Measurements from ENCODE around the gene CDC42BPB.

CDC42BPB gene, protein sequence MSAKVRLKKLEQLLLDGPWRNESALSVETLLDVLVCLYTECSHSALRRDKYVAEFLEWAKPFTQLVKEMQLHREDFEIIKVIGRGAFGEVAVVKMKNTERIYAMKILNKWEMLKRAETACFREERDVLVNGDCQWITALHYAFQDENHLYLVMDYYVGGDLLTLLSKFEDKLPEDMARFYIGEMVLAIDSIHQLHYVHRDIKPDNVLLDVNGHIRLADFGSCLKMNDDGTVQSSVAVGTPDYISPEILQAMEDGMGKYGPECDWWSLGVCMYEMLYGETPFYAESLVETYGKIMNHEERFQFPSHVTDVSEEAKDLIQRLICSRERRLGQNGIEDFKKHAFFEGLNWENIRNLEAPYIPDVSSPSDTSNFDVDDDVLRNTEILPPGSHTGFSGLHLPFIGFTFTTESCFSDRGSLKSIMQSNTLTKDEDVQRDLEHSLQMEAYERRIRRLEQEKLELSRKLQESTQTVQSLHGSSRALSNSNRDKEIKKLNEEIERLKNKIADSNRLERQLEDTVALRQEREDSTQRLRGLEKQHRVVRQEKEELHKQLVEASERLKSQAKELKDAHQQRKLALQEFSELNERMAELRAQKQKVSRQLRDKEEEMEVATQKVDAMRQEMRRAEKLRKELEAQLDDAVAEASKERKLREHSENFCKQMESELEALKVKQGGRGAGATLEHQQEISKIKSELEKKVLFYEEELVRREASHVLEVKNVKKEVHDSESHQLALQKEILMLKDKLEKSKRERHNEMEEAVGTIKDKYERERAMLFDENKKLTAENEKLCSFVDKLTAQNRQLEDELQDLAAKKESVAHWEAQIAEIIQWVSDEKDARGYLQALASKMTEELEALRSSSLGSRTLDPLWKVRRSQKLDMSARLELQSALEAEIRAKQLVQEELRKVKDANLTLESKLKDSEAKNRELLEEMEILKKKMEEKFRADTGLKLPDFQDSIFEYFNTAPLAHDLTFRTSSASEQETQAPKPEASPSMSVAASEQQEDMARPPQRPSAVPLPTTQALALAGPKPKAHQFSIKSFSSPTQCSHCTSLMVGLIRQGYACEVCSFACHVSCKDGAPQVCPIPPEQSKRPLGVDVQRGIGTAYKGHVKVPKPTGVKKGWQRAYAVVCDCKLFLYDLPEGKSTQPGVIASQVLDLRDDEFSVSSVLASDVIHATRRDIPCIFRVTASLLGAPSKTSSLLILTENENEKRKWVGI (N-terminal part only)

DNA sequence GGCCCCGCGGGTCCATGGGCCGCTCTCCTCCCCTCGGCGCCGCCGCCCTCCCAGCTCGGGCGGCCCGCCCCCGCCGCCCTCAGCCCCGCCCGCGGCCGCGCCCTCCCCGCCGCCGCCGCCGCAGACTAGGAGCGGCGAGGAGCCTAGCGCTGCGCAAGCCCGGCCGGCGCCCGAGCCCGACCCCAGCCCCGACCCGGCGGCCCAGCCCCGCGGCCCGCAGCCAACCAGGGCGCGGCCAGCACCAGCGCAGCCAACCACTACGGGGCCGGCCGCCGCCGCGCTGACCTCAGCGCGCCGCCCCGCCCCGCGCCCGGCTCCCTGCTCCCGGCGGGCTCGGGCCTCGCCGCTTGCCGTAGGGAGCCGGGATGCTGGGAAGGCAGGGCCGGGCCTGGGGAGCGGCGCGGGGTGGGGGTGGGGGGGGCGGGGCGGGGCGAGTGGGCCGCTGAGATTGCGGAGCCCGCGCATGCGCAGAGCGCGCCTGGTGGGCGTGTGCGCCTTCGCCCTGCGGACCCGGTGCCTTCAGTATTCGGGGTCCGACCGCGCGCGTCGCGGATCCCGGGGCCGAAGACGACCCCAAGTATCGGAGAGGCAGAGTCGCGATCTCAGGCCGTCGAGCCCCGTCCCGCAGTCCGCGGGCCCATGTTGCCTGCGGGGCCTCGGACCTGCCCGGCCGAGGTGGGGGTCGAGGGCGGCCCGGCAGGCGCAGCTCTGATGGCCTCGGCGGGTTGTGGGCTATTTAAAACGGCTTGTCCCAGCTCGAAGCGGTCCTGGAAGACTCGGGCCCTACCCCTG, at the start of gene CDC42BPB:
CDC42BPB (minus strand) TSS at position 178 of the 792 bp plus-strand sequence. CDS start 376 bp downstream, outside the sequence.
- DNase-seq (ENCODE audit: low spot score): peak; percentile 93

DNA sequence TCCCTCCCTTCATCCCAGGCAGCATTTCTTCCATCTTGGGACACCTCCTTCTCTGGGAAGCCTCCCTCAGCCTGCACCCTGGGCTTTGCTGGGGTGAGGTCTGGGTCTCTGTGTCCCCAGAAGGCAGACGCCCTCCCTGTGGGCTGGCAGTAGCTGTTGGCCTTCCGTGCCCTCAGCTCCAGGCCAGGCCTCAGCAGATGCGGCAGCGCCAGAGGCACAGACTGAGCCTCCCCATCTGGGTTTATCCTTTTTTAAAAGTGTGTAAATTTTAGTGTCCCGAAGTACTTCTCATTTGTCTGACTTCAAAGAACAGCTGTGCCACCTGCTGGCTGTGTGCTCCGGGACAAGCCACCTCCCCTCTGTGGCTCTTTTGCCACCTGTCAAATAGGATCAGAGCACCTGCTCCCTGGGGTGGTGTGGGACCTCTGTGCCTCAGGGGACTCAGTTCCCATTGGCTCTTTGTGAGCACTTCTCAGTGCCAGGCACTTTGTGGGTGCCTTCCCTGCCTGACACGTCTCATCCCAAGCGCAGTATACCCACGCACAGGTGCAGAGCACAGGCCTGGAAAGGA, 48.3 kb upstream of the CDC42BPB start:
- DNase-seq (ENCODE audit: low spot score): no peak

DNA sequence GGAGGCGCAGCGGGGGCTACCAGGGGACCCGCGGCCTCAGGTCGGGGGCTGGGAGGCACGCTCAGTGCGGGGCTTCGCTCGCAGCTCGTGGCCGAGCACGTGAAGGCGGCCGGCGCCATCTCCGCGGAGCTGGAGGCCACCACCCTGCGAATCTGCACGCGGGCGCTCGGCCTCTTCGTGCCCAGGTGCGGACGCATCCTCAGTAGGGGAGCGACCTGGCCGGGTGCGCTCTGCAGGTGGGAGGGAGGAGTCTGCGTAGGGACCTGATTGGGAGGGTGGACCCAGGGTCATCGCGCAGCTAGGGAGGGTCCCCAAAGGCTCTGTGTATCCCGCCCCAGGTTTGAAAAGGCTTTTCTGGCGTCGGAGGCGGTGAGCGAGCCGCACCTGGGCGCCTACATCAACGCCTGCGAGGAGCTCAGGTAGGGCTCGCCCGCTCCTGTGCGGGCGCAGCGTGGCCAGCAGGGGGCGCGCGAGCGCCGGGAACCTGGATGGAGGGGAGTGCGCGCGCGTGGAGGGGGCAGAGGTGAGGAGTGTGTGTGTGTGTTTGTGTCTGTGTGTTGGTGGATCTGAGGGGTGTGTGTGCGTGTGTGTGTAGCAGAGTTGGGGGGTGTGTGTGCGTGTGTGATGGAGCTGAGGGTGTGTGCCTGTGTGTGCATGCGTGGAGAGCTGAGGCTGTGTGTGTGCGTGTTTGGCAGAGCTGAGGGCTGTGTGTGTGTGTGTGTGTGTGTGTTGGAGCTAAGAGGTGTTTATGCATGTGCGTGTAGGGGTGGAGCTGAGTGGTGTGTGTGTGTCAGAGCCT, 47.5 kb upstream of the CDC42BPB start:
- peak; percentile 75 for DNase-seq (ENCODE audit: low spot score)

DNA sequence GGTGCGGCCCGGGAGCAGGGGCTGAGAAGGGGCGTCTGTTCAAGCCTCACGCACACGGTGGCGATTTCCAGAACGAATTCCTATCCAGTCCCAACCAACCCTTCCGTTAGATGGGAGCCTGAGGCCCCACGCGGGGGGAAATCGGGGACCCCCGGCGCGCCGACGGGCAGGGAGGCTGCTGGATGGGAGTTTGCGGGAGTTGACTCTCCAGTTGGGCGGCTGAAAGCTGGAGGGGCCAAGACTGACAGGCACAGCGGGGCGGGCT, 47.0 kb upstream of the CDC42BPB start:
- no peak for DNase-seq (ENCODE audit: low spot score)

DNA sequence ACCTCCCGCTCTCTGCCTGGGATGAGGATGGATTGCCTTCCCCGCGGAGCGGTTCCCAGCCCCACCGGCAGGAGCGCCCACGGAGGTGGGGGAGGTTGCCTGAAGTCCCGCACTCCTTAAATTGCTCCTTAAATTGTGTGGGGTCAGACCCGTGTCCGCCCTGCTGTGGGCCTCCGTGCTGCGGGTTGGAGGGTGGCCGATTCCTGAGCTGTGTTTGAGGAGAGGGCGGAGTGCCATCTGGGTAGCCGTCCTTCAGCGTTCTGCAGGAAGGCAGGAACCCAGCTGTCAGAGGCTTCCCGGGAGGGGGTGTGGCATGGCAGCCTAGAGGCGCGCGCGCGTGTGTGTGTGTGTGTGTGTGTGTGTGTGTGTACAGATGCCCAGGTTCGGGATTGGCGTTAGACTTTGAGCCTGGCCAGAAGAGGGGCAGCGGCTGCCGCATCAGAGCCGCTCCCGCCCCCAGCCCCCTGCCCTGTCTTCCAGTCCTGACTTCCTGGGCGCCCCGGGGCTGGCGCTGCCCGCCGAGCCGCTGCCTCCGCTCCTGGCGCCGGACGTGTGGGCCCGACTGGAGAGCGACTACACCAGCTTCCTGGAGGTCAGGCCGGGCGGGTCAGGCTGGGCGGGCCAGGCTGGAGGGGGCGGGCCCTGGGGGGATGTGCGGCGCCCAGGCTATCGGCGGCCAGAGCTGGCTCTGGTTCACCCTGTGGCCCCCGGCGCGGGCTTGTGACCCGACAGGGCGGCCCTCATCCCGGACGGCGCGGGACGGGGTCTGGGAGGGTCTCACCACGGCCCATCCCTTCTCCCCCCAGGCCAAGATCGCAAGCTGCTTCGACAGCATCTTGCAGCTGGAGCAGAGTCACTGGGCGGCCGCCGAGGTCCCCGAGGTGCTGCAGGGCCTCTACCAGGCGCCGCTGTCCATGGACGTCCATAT, 46.4 kb upstream of the CDC42BPB start:
- peak; percentile 77 for DNase-seq (ENCODE audit: low spot score)

DNA sequence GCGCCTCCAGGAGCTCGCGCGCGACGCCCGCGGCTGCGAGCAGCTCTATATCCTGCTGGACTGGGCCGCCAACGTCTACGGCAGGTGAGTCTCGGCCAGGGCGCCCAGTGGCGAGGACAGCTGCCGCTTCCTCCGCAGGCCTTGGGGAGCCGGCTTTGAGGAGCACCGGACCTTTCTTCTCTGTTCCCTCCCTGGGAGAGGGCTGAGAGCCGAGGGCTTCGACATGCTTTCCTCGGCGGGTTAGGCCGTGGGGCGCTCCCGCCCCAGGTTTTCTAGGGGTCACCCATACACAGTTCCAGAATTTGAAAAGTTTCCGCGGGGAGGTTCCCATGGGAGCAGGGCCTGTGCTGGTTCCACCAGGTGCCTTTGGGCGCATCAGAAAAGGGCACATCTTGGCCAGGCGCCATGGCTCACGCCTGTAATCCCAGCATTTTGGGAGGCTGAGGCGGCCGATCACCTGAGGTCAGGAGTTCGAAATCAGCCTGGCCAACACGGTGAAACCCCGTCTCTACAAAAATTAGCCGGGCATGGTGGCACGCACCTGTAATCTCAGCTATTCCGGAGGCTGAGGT, 45.4 kb upstream of the CDC42BPB start:
- no peak for DNase-seq (ENCODE audit: low spot score)

DNA sequence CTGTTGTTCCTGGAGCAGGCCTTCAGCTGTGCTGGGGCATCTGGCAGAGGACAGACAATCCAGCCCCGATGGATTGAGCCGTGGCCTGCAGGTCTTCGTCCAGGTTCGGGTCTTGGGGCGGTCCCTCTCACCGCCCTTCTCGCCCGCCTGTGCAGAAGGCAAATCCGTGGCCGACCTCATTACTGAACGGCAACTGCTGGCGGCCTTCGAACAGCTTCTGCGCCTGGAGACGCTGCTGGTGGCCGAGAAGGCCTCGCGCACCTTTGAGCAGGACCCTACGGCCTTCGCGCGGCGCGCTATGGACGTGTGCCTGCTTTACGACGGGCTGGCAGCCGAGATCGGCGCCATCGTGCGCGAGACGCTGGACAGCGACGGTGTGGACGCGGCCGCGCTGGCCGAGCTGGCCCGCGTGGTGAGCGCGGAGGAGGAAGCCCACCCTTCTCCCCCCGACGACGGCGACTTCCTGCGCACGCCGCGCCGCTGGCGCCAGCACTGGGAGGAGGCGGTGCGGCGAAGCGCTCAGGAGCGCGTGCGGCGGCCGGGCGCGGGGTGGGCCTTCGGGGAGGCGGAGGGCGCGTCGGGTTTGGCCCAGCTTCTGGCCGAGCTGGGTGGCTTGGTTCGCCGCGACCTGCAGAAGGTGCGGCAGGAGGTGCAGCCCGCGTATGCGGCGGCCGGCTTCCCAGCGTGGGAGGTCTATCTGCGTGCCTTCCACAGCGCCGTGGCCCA, 44.8 kb upstream of the CDC42BPB start:
- no peak for DNase-seq (ENCODE audit: low spot score)

DNA sequence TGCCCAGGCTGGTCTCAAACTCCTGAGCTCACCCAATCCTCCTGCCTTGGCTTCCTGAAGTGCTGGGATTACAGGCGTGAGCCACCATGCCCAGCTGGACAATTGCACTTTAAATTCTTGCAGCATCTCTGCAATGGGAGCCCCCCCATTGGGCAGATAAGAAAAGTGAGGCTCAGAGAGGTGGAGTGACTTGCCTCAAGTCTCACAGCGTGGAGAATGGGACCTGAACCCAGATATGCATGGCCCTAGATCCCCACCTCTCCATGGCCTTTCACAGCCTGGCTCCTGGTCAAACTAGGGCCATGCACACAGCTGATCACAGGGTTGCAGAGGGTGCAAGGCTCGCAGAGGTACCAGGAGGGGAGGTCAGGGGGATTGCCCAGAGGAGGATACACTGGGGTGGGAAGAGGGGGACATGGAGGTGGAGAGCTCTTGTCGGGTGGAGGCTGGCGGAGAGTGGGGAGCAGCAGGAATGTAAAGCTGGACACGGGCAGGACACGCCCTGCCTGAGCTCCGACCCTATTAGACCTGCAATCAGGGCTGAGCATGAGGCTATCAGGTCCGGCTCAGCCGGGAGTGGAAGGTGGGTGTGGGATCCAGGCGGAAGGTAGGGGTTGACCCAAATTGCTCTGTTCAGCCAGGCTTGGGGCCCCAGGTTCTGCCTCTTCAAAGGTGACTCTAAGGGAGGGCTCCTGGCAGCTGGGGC, 44.1 kb upstream of the CDC42BPB start:
- DNase-seq (ENCODE audit: low spot score): no peak

DNA sequence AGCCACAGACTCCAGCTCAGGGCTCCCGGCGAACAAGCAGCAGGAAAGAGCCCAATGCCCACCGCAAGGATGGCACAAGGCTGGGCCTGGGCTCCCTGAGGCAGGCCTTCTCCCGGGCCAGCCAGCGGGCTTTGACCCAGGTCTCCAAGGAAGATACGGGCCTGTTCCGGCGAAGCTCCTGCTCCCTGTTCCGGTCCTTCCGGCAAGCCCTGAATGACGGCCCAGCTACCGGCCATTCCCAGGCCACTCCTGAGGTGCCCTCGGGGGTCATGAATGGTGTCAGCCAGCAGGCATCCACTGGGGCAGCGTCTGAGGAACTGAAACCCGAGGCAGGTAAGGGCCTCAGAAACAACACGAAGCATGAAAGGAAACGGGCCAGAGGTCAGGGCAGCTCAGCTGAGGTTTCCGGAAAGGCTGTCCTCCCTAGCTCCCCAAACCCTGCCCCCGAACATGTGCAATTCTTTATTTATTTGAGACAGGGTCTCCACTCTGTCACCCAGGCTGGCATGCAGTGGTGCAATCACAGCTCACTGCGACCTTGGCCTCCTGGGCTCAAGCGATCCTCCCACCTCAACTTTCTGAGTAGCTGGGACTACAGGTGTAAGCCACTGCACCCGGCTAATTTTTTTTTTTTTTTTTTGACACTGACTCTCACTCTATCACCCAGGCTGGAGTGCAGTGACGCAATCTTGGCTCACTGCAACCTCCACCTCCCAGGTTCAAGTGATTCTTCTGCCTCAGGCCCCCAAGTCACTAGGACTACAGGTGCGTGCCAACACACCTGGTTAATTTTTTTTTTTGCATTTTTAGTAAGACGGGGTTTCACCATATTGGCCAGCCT, 43.2 kb upstream of the CDC42BPB start:
- no peak for DNase-seq (ENCODE audit: low spot score)

DNA sequence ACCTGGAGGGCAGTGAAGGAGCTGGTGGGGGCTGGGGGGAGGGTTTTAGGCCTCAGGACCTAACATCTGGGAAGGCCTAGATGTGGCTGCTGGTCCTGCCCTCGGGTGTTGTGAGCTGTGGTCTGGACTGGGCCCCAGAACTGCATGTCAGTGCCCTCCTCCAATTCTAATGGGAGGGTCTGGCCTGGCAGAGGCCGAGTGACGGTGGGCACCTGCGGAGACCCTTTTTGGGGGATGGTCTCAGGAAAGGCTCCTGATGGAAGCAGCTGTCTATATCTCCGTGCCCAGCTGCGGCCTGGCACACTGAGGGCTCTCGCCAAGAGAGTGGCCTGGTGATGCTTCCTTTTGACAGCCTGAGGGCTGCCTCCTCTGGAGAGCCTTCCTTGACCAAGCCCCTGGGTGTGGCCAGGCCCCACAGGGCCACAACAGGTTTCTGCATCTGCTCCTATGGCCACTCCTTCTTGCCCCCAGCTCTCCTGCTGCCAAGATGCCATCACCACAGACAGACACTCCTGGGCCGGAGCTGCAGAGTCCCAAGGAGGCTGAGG, 42.5 kb upstream of the CDC42BPB start:
- DNase-seq (ENCODE audit: low spot score): no peak

DNA sequence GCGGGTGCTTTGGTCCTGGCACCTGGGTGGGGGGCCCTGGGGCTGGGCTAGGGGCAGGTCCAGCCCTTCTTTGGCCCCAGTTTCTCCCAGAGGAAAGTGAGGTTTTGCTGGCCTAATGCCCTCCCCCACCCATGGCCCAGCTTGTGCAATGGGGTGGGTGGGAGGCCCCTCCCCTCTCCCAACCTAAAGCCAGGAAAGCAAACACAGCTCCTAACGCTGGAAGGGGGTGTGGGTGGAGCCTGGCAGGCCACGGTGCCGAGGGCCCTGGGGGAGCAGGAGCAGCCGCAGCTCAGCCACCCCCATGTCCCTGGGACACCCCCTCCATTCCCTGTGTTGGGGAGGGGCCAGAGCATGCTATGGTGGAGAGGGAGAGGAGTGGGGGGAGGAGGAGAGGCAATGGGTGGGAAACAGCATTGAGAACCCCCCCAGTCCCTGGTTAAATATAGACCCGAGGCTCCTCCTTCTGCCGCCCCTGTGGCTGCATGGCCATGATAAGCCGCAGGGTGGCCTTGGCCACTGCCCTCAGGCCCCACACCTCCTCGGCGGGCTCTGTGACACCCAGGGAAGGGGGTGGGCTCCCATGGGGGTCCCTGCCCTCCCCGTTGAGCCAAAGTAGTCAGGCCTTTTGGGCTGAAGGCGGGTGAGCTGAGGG, 41.9 kb upstream of the CDC42BPB start:
- DNase-seq (ENCODE audit: low spot score): no peak

DNA sequence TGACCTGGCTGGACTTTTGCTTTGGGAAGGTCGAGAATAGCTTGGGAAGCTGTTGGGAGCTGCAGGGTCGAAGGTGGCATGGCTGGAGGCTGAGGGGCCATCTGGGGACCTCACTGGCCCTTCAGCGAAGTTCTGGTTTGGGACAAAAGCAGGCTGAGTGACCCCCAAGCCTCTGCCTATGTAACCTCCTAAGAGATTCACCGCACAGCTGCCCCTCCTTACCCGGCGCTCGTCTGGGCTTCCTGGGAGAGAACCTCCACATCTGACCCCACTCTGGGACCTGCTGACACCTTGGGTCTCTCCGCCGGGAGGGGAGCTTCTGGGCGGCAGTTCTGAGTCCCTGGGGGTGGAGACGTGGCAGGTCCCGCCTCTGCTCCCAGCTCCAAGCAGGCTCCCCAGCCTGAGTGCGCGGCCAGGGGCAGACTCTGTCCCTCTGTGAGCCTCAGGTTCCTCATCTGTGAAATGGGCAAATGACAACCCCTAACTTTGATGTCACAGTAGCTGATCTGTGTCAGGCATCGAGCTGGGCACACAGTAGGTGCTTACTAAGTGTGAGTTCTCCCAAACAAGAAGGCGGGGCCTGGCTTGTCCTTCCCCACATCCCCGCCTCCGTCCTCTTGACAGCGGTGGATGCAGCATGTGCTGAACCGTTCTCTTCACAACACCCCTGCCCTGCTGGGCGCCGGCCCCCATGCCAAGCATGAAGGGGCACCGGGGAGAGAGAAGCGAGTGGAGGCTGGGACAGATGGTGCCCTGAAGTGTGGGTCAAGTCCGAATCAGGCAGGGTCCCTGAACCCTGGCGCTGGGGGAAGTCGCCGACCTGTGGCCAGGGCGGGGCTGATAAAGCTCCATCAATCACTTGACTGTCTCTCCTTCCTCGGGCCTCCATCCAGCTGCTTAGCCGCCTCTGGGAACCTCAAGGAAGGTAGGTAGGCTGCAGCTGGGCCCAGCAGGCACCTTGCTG, 40.9 kb upstream of the CDC42BPB start:
- DNase-seq (ENCODE audit: low spot score): no peak

DNA sequence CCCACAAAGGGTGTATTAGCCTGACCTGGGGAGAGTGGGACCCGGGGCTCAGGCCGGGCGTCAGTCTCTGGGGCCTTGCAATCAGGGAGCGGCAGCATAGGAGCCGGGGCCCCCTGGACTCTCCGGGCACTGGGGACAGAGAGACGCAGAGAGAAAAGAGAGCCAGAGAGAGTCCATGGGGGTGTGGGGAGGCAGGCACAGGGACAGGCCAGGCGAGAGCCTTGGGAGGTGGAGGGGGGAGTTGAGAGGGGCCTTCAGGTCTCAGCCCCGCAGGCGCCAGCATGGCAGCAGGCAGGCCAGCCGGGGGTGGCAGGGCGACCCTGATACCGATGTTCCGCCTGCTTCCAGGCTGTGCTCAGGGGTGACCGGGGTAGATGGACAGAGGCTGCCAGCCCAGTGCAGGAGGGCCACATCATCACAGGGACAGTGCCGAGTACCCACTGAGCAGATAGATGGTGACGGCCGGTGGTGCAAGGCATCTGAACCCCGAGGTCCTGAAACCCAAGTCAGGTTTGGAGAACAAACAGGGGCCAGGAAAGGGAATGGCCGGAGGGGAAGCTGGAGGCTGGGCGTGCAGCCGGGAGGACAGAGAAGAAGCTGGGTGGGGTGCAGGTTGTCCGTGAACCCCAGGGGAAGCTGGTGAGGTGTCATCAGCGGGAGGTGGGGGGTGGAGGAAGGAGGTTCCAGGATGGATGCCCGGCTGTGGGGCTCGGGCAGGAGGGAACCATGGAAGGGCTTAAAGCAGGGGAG, 40.1 kb upstream of the CDC42BPB start:
- no peak for DNase-seq (ENCODE audit: low spot score)

DNA sequence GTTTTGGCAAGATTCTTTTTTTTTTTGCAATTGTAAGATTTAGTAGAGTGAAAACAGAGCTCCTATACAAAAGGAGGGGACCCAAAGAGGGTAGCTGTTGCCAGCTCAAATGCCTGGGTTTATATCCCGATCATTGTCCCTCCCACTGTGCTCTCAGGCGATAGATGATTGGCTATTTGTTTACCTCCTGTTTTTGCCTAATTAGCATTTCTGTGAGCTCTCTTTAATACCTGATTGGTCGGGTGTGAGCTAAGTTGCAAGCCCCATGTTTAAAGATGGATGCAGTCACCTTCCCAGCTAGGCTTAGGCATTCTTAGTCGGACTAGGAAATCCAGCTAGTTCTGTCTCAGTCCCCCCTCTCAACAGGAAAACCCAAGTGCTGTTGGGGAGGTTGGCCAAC, 39.0 kb upstream of the CDC42BPB start:
- DNase-seq (ENCODE audit: low spot score): no peak
